GM23338 (cell line): ENCODE measurements around the gene NPLOC4. TPM values are rescaled to one million over a fixed set of nuclear protein-coding genes. Genes with fewer than 3 reads are reported as not detected.

Experiments
- ATAC-seq: fragments of 200-7000 bp; cut with Tn5 transposase; 3 replicates; pipeline ENCODE4 v1.9.1; 2020
- DNase-seq: peaks from one replicate; pipeline ENCODE4 v3.0.0-alpha.2; 2015; ENCODE audit warnings: low spot score
- H2AFZ ChIP-seq: fragments of 200-600 bp; sonication (generic); 2 replicates; pipeline ENCODE4 v1.8.0; 2016; ENCODE audit warnings: antibody characterized with exemption, mild to moderate bottlenecking, moderate library complexity
- H3F3A ChIP-seq: fragments of 200-600 bp; sonication (generic); replicated peaks from 2 replicates; pipeline ENCODE4 v1.8.0; 2017; ENCODE audit warnings: antibody characterized with exemption, mixed run types, low read depth
- H3K27ac ChIP-seq: fragments of 200-600 bp; sonication (generic); 2 replicates; pipeline ENCODE4 v1.6.1; 2016; ENCODE audit warnings: low read depth
- H3K27me3 ChIP-seq: fragments of 200-600 bp; sonication (generic); 2 replicates; pipeline ENCODE4 v1.8.0; 2016; ENCODE audit warnings: mild to moderate bottlenecking, mixed run types, moderate library complexity; ENCODE audit not compliant: insufficient read depth
- H3K36me3 ChIP-seq: fragments of 200-600 bp; sonication (generic); 2 replicates; pipeline ENCODE4 v1.8.0; 2016; ENCODE audit warnings: mild to moderate bottlenecking; ENCODE audit not compliant: insufficient read depth
- H3K4me1 ChIP-seq: fragments of 200-600 bp; sonication (generic); 2 replicates; pipeline ENCODE4 v1.8.0; 2016; ENCODE audit warnings: mild to moderate bottlenecking, moderate library complexity; ENCODE audit not compliant: insufficient read depth
- H3K4me2 ChIP-seq: fragments of 200-600 bp; sonication (generic); 2 replicates; pipeline ENCODE4 v1.7.1; 2017; ENCODE audit warnings: mixed run types
- H3K4me3 ChIP-seq: fragments of 200-600 bp; sonication (generic); 2 replicates; pipeline ENCODE4 v1.6.1; 2016; ENCODE audit warnings: mixed run types
- H3K79me2 ChIP-seq: fragments of 200-600 bp; sonication (generic); replicated peaks from 2 replicates; pipeline ENCODE4 v1.8.0; 2017; ENCODE audit warnings: mild to moderate bottlenecking; ENCODE audit not compliant: insufficient read depth
- H3K9me2 ChIP-seq: fragments of 200-600 bp; sonication (generic); 2 replicates; pipeline ENCODE4 v1.8.0; 2017; ENCODE audit not compliant: insufficient read depth
- H4K20me1 ChIP-seq: fragments of 200-600 bp; sonication (generic); replicated peaks from 2 replicates; pipeline ENCODE4 v1.8.0; 2017; ENCODE audit warnings: mild to moderate bottlenecking; ENCODE audit not compliant: insufficient read depth
- H3K27ac Mint-ChIP-seq: 2 replicates; pipeline ENCODE4 v1.8.0; 2020; ENCODE audit warnings: inconsistent platforms, mild to moderate bottlenecking, moderate library complexity, mixed read lengths
- H3K27me3 Mint-ChIP-seq: 3 replicates; pipeline ENCODE4 v1.8.0; 2022; ENCODE audit warnings: low read depth, mild to moderate bottlenecking, moderate library complexity, mixed read lengths, inconsistent platforms; ENCODE audit not compliant: insufficient read depth, poor library complexity
- H3K36me3 Mint-ChIP-seq: 3 replicates; pipeline ENCODE4 v1.8.0; 2021; ENCODE audit warnings: low read depth, mild to moderate bottlenecking, inconsistent platforms, moderate library complexity, mixed read lengths
- H3K4me1 Mint-ChIP-seq: 3 replicates; pipeline ENCODE4 v1.8.0; 2020; ENCODE audit warnings: mild to moderate bottlenecking, inconsistent platforms, mixed read lengths
- H3K4me3 Mint-ChIP-seq: 3 replicates; pipeline ENCODE4 v1.8.0; 2021; ENCODE audit warnings: moderate library complexity, mild to moderate bottlenecking, inconsistent platforms, mixed read lengths
- H3K9me3 Mint-ChIP-seq: 3 replicates; pipeline ENCODE4 v1.8.0; 2020; ENCODE audit warnings: moderate library complexity, mild to moderate bottlenecking, inconsistent platforms, mixed read lengths
- CREB1 ChIP-seq: fragments of 250-450 bp; sonication (Bioruptor Pico); IDR thresholded peaks from 2 replicates; pipeline ENCODE4 v1.5.0; 2020; ENCODE audit warnings: low read depth, mild to moderate bottlenecking, moderate library complexity
- CTCF ChIP-seq, 2 experiments: fragments of 200-600 bp in 1 of 2; sonication (generic) in 1 of 2; conservative IDR thresholded peaks; 2 replicates each; pipeline versions ENCODE4 v1.5.1 to v1.6.1; 2016 to 2017; ENCODE audit warnings: antibody characterized with exemption in 2 of 2, low read depth in 2 of 2, mild to moderate bottlenecking in 2 of 2, moderate library complexity in 1 of 2
- ETS1 ChIP-seq: IDR thresholded peaks from 2 replicates; pipeline ENCODE4 v1.6.1; 2016; ENCODE audit warnings: antibody characterized with exemption
- EZH2 ChIP-seq: fragments of 200-600 bp; sonication (generic); IDR thresholded peaks from one replicate; pipeline ENCODE4 v1.8.0; 2017; ENCODE audit warnings: antibody characterized with exemption, mild to moderate bottlenecking, low read depth; ENCODE audit not compliant: unreplicated experiment
- EZH2phosphoT487 ChIP-seq: fragments of 200-600 bp; sonication (generic); IDR thresholded peaks from one replicate; pipeline ENCODE4 v1.8.1; 2018; ENCODE audit warnings: antibody characterized with exemption; ENCODE audit not compliant: unreplicated experiment
- JUNB ChIP-seq: IDR thresholded peaks from one replicate; pipeline ENCODE4 v1.6.1; 2016; ENCODE audit warnings: antibody characterized with exemption; ENCODE audit not compliant: unreplicated experiment
- NANOG ChIP-seq: IDR thresholded peaks from 2 replicates; pipeline ENCODE4 v1.6.1; 2016; ENCODE audit warnings: antibody characterized with exemption, borderline replicate concordance
- POLR2AphosphoS5 ChIP-seq: IDR thresholded peaks from 2 replicates; pipeline ENCODE4 v1.6.1; 2016; ENCODE audit warnings: antibody characterized with exemption, low read depth
- REST ChIP-seq: IDR thresholded peaks from one replicate; pipeline ENCODE4 v1.6.1; 2018; ENCODE audit warnings: antibody characterized with exemption; ENCODE audit not compliant: unreplicated experiment
- STAT1 ChIP-seq: IDR thresholded peaks from one replicate; pipeline ENCODE4 v1.6.1; 2016; ENCODE audit warnings: antibody characterized with exemption; ENCODE audit not compliant: unreplicated experiment
- ZNF114 ChIP-seq: fragments of 250-450 bp; sonication (Bioruptor Pico); IDR thresholded peaks from 2 replicates; pipeline ENCODE4 v1.5.0; 2020; ENCODE audit warnings: mild to moderate bottlenecking, moderate library complexity
- ZNF331 ChIP-seq: fragments of 250-450 bp; sonication (Bioruptor Pico); IDR thresholded peaks from 2 replicates; pipeline ENCODE4 v1.5.0; 2020; ENCODE audit warnings: low read depth, mild to moderate bottlenecking, moderate library complexity
- ZNF462 ChIP-seq: fragments of 250-450 bp; sonication (Bioruptor Pico); IDR thresholded peaks from 2 replicates; pipeline ENCODE4 v1.5.0; 2020; ENCODE audit warnings: mild to moderate bottlenecking, moderate library complexity
- polyA plus RNA-seq: library from polyadenylated mRNA; unstranded; fragments of >200 nt; fragmentation: Nextera tagmentation; extraction: Ambion mirVana; gene quantifications from 2 replicates; pipeline ENCODE4 v1.2.1, GENCODE V29; 2016
- total RNA-seq: library from RNA; depleted of rRNA; stranded (reverse); fragments of >200 nt; shearing (Covaris generic); gene quantifications from 2 replicates; pipeline ENCODE4 v1.2.3, GENCODE V29; 2014

Gene NPLOC4
- total and polyA plus RNA-seq, 2 experiments from 2014 or later, result 24.1 to 79.1 TPM

GRCh38 chr17:81644496-81644895 lies 7.6 kb upstream of the NPLOC4 start:
- Mint-ChIP-seq H3K9me3 (peaks cover 5% of the 10 kb centered on the region; the same call in 1 of the 3 replicates), H3K27ac (no peak overlapping the region), H3K36me3 (no peaks in the 10 kb centered on the region), H3K27me3 (peaks cover 33% of the 10 kb centered on the region), H3K4me3 (no peak overlapping the region), H3K4me1 (peaks cover 6% of the 10 kb centered on the region)
- Histone ChIP-seq H4K20me1 (no peaks in the 10 kb centered on the region), H3K4me1 (peaks cover 11% of the 10 kb centered on the region), H2AFZ (no peak overlapping the region), H3F3A (peaks cover 13% of the 10 kb centered on the region; the same call in 1 of the 2 replicates), H3K9me2 (no peaks in the 10 kb centered on the region), H3K27me3 (peaks cover 30% of the 10 kb centered on the region), H3K4me2 (no peak overlapping the region), H3K36me3 (no peaks in the 10 kb centered on the region), H3K27ac (no peak overlapping the region), H3K4me3 (no peak overlapping the region), H3K79me2 (no peaks in the 10 kb centered on the region)
- no peak for TF ChIP-seq ETS1
- no peak for TF ChIP-seq ZNF462 (CRISPR knock-in tag)
- TF ChIP-seq REST, result no peak
- TF ChIP-seq JUNB, result no peak
- no peak for TF ChIP-seq STAT1
- TF ChIP-seq POLR2AphosphoS5, result no peak
- no peak for TF ChIP-seq CREB1 (CRISPR knock-in tag)
- TF ChIP-seq ZNF114 (CRISPR knock-in tag), result no peak
- TF ChIP-seq EZH2phosphoT487, result no peak
- TF ChIP-seq ZNF331 (CRISPR knock-in tag), result no peak
- TF ChIP-seq NANOG, result no peak
- no peak for TF ChIP-seq EZH2
- TF ChIP-seq CTCF (conservative IDR thresholded peaks at IDR 0.05; ENCODE audit: low read depth in 2 of 2), result no peak
- ATAC-seq (no peak), DNase-seq (no peak)
